Activated CD4-positive, alpha-beta T cell treated with anti-CD3 and anti-CD28 coated beads, Interleukin-2, amount 10 ng/mL, durations not matched to agents 24 days and 14 days (primary cell): ENCODE data around the gene SLC26A8. TPM values are rescaled to one million over a fixed set of nuclear protein-coding genes. Genes with fewer than 3 reads are reported as not detected.
"Not testable (repeated sequence)": the region's sequence is repeated elsewhere in the genome, so short reads cannot be mapped to it uniquely, and the experiment has no call there.

Experiments used
- DNase-seq: peaks from one replicate; pipeline ENCODE4 v3.0.0; 2022
- H3K27ac Mint-ChIP-seq: one replicate; pipeline ENCODE4 v1.8.0; 2022; ENCODE audit warnings: mild to moderate bottlenecking, mixed read lengths
- H3K27me3 Mint-ChIP-seq: one replicate; pipeline ENCODE4 v1.8.0; 2022; ENCODE audit warnings: mixed read lengths
- H3K36me3 Mint-ChIP-seq: one replicate; pipeline ENCODE4 v1.8.0; 2022; ENCODE audit warnings: low read depth, mild to moderate bottlenecking, mixed read lengths
- H3K4me1 Mint-ChIP-seq: one replicate; pipeline ENCODE4 v1.8.0; 2021; ENCODE audit warnings: mixed read lengths
- H3K4me3 Mint-ChIP-seq: one replicate; pipeline ENCODE4 v1.8.0; 2022; ENCODE audit warnings: mild to moderate bottlenecking, moderate library complexity, mixed read lengths
- H3K9me3 Mint-ChIP-seq: one replicate; pipeline ENCODE4 v1.8.0; 2021; ENCODE audit warnings: mixed read lengths
- intact Hi-C: fragments of 100-400 bp; cut with micrococcal nuclease; formaldehyde crosslinking; loops from one replicate; pipeline ENCODE4 v1.15.1; 2023
- total RNA-seq: library from RNA; stranded (reverse); gene quantifications from 2 replicates; pipeline ENCODE4 v1.2.3, GENCODE V29; 2022

Gene SLC26A8
- total RNA-seq, 1 donor from 2014 or later, result not detected

DNA sequence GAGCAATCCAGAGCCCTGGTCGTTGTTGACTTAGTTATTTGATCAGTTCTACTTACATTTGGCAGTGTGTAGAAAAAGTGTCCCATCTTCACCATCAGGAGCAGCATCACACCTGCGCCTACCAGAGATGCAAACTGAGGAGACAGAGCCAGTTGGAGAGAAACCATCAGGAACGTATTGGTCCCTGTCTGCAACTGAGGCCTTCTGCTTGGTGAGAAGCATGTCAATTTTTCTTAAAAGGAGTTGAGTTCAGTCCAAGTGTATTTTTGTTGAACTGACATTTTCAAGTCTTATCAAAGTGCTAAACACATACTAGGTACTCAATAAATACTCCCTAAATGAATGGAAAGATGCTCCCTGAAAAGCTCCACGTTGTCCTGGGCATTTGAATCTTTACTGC is 55.6 kb downstream of the SLC26A8 start:
- no peaks in the 10 kb centered on the region for H3K36me3 Mint-ChIP-seq
- no peak for DNase-seq
- peaks cover 8% of the 10 kb centered on the region for H3K4me1 Mint-ChIP-seq
- H3K27me3 Mint-ChIP-seq, result peaks cover 4% of the 10 kb centered on the region
- H3K27ac Mint-ChIP-seq, result no peak overlapping the region
- H3K4me3 Mint-ChIP-seq, result no peak overlapping the region
- intact Hi-C loops, result no loop called here
- H3K9me3 Mint-ChIP-seq, result no peaks in the 10 kb centered on the region

- H3K27ac Mint-ChIP-seq, result no peak overlapping the region
- H3K4me3 Mint-ChIP-seq, result no peak overlapping the region
- peaks cover 4% of the 10 kb centered on the region for H3K4me1 Mint-ChIP-seq
- peaks cover 8% of the 10 kb centered on the region for H3K27me3 Mint-ChIP-seq
- intact Hi-C loops, result no loop called here
- H3K9me3 Mint-ChIP-seq, result no peaks in the 10 kb centered on the region
- no peak for DNase-seq
- H3K36me3 Mint-ChIP-seq, result no peaks in the 10 kb centered on the region
Observed at GRCh38 chr6:35967076-35967774, 57.2 kb downstream of the SLC26A8 start.

DNA sequence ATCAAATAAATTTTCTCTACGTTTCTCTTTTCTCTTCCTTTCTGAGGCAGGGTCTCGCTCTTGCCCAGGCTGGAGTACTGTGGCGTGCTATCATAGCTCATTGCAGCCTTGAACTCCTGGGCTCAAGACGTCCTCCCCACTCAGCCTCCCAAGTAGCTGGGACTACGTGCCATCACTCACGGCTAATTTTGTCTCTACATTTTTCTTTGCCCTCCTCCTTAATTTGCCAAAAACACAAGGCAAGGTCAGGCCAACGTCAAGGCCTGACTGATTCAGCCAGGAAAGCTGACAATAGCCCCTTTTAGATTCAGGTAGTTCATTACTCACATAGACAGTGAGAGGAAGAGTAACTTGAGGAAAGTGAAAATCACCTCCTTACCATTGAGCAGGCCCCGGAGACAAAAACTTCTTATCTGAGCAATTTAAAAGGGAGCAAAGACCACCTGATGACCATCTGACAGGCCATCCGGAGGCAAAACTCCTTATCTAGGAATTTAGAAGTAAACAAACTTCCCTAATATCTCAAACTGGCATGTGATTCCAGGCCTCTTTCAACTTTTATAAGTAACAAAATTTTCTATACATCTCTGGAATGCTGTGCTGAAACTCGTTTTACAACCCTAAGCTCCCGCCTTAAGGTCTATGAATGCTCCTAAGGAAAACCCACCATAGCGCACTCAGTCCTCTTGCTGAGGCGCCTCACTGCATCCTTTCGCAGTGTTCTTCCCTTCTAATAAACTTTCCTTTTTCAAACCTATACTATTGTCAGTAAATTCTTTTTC is 61.5 kb downstream of the SLC26A8 start:
- intact Hi-C loops, result no loop called here
- Mint-ChIP-seq H3K4me1 (no peaks in the 10 kb centered on the region), H3K4me3 (no peak overlapping the region), H3K27ac (no peak overlapping the region), H3K36me3 (no peaks in the 10 kb centered on the region), H3K27me3 (peaks cover 33% of the 10 kb centered on the region), H3K9me3 (no peaks in the 10 kb centered on the region)
- DNase-seq, result no peak

DNA sequence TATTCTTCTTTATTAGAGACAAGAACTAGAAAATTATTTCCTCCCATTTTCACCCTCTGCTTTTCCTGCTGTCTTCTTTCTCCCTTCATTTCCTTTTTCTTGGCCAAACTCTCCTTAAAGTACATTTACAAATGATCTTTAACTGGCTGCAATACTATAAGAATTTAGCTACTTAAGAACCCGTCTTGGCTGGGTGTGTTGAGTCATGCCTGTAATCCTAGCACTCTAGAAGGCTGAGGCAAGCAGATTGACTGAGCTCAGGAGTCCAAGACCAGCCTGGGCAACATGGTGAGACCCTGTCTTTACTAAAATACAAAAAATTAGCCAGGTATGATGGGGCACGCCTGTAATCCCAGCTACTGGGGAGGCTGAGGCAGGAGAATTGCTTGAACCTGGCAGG is 64.3 kb downstream of the SLC26A8 start:
- no peaks in the 10 kb centered on the region for H3K9me3 Mint-ChIP-seq

GRCh38 chr6:35955970-35956369 is 68.5 kb downstream of the SLC26A8 start:
- intact Hi-C loops, result no loop called here
- no peaks in the 10 kb centered on the region for H3K9me3 Mint-ChIP-seq
- DNase-seq, result no peak

More for the DNA sequence above, 64.3 kb downstream of the SLC26A8 start:
- peaks cover 33% of the 10 kb centered on the region for H3K27me3 Mint-ChIP-seq
- no peaks in the 10 kb centered on the region for H3K4me1 Mint-ChIP-seq
- no peaks in the 10 kb centered on the region for H3K36me3 Mint-ChIP-seq
- DNase-seq, result no peak
- intact Hi-C loops, result no loop called here
- H3K27ac Mint-ChIP-seq, result no peak overlapping the region
- H3K4me3 Mint-ChIP-seq, result no peak overlapping the region

DNA sequence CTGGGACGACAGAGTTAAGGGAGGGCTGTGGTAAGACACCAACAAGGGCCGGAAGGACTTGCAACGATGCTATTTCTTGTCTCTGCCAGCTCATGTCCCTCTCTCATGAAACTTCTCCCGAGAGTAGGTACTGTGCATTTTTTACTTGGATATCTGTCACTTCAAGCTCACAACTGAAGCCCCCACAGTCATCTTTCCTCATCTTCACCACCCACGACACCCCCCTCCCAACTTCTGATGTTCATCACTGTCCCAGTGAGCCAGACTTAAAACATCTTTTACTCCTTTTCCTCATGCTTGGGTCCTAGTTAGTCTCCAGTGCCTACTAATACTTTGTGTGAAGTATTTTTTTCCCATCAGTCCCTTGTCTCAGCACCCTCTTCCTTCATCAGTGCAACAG is 68.9 kb downstream of the SLC26A8 start:
- Mint-ChIP-seq H3K27me3 (peaks cover 19% of the 10 kb centered on the region), H3K9me3 (no peaks in the 10 kb centered on the region), H3K4me1 (peaks cover 8% of the 10 kb centered on the region), H3K36me3 (no peaks in the 10 kb centered on the region), H3K4me3 (no peak overlapping the region), H3K27ac (no peak overlapping the region)
- DNase-seq, result no peak
- intact Hi-C loops, result no loop called here

More at GRCh38 chr6:35955970-35956369, 68.5 kb downstream of the SLC26A8 start:
- peaks cover 22% of the 10 kb centered on the region for H3K27me3 Mint-ChIP-seq
- H3K4me1 Mint-ChIP-seq, result peaks cover 8% of the 10 kb centered on the region
- H3K27ac Mint-ChIP-seq, result no peak overlapping the region
- H3K4me3 Mint-ChIP-seq, result no peak overlapping the region
- H3K36me3 Mint-ChIP-seq, result no peaks in the 10 kb centered on the region

- intact Hi-C loops, result no loop called here
- Mint-ChIP-seq H3K27ac (no peak overlapping the region), H3K36me3 (no peaks in the 10 kb centered on the region), H3K4me1 (peaks cover 8% of the 10 kb centered on the region), H3K27me3 (peaks cover 16% of the 10 kb centered on the region), H3K4me3 (no peak overlapping the region), H3K9me3 (no peaks in the 10 kb centered on the region)
- no peak for DNase-seq
Observed at GRCh38 chr6:35955071-35955470, 69.4 kb downstream of the SLC26A8 start.

DNA sequence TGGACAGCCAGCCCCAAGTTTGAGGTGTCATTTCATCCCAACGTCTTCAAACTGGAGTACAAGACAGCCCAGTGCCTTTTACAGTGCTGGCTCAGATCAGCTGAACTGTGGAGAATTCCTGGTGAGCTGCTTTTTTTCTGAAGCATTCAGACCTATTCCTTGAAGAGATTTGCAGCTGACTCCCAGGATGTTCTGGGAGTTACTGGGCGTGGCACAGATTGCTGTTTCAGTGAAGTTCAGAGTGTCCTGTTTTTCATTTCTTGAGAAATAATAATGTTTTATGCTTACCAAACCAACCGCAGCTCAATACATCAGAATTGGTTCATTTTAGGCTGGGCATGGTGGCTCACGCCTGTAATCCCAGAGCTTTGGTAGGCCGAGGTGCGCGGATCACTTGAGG is 70.1 kb downstream of the SLC26A8 start:
- H3K4me3 Mint-ChIP-seq, result no peak overlapping the region
- H3K27ac Mint-ChIP-seq, result no peak overlapping the region
- H3K4me1 Mint-ChIP-seq, result peaks cover 8% of the 10 kb centered on the region
- H3K27me3 Mint-ChIP-seq, result peaks cover 12% of the 10 kb centered on the region
- H3K9me3 Mint-ChIP-seq, result no peaks in the 10 kb centered on the region
- no peak for DNase-seq
- intact Hi-C loops, result no loop called here
- H3K36me3 Mint-ChIP-seq, result no peaks in the 10 kb centered on the region

GRCh38 chr6:35948725-35949124 is 75.7 kb downstream of the SLC26A8 start:
- H3K4me3 Mint-ChIP-seq, result no peak overlapping the region
- H3K27ac Mint-ChIP-seq, result no peak overlapping the region
- no peaks in the 10 kb centered on the region for H3K27me3 Mint-ChIP-seq
- intact Hi-C loops, result no loop called here
- H3K36me3 Mint-ChIP-seq, result no peaks in the 10 kb centered on the region
- no peaks in the 10 kb centered on the region for H3K9me3 Mint-ChIP-seq
- H3K4me1 Mint-ChIP-seq, result peaks cover 8% of the 10 kb centered on the region
- DNase-seq, result no peak

GRCh38 chr6:35945650-35946025 is 78.8 kb downstream of the SLC26A8 start:
- no peak for DNase-seq
- intact Hi-C loops, result no loop called here
- Mint-ChIP-seq H3K27ac (no peak overlapping the region), H3K36me3 (no peaks in the 10 kb centered on the region), H3K9me3 (peaks cover 9% of the 10 kb centered on the region), H3K27me3 (peaks cover 4% of the 10 kb centered on the region), H3K4me3 (no peak overlapping the region), H3K4me1 (no peaks in the 10 kb centered on the region)

- H3K4me1 Mint-ChIP-seq, result no peaks in the 10 kb centered on the region
- peaks cover 4% of the 10 kb centered on the region for H3K27me3 Mint-ChIP-seq
- H3K4me3 Mint-ChIP-seq, result no peak overlapping the region
- DNase-seq, result no peak
- intact Hi-C loops, result no loop called here
- no peaks in the 10 kb centered on the region for H3K36me3 Mint-ChIP-seq
- H3K9me3 Mint-ChIP-seq, result peaks cover 18% of the 10 kb centered on the region
- no peak overlapping the region for H3K27ac Mint-ChIP-seq
Observed at GRCh38 chr6:35943390-35943789, 81.1 kb downstream of the SLC26A8 start.

- intact Hi-C loops, result no loop called here
- no peaks in the 10 kb centered on the region for H3K4me1 Mint-ChIP-seq
- H3K4me3 Mint-ChIP-seq, result no peak overlapping the region
- DNase-seq, result no peak
- no peaks in the 10 kb centered on the region for H3K36me3 Mint-ChIP-seq
- H3K27ac Mint-ChIP-seq, result no peak overlapping the region
- peaks cover 21% of the 10 kb centered on the region for H3K9me3 Mint-ChIP-seq
- peaks cover 6% of the 10 kb centered on the region for H3K27me3 Mint-ChIP-seq
Observed at GRCh38 chr6:35942355-35942754, 82.1 kb downstream of the SLC26A8 start.

DNA sequence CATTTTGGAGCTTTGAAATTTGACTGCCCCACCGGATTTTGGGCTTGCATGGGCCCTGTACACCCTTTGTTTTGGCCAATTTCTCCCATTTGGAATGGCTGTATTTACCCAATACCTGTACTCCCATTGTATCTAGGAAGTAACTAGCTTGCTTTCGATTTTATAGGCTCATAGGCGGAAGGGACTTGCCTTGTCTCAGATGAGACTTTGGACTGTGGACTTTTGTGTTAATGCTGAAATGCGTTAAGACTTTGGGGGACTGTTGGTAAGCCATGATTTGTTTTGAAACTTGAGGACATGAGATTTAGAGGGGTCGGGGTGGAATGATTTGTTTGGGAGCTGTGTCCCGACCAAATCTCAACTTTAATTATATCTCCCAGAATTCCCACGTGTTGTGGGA is 83.3 kb downstream of the SLC26A8 start:
- peaks cover 24% of the 10 kb centered on the region for H3K9me3 Mint-ChIP-seq
- H3K36me3 Mint-ChIP-seq, H3K4me1 Mint-ChIP-seq, H3K27ac Mint-ChIP-seq, H3K27me3 Mint-ChIP-seq, H3K4me3 Mint-ChIP-seq, DNase-seq, intact Hi-C loops: not testable (repeated sequence)

DNA sequence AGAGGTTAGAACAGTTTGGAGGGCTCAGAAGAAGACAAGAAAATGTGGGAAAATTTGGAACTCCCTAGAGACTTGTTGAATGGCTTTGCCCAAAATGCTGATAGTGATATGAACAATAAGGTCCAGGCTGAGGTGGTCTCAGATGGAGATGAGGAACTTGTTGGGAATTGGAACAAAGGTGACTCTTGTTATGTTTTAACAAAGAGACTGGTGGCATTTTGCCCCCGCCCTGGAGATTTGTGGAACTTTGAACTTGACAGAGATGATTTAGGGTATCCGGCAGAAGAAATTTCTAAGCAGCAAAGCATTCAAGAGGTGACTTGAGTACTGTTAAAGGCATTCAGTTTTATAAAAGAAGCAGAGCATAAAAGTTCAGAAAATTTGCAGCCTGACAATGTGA is 84.4 kb downstream of the SLC26A8 start:
- H3K4me1 Mint-ChIP-seq, H3K27ac Mint-ChIP-seq, H3K36me3 Mint-ChIP-seq, intact Hi-C loops, H3K4me3 Mint-ChIP-seq, DNase-seq: not testable (repeated sequence)
- peaks cover 17% of the 10 kb centered on the region for H3K27me3 Mint-ChIP-seq
- H3K9me3 Mint-ChIP-seq, result peaks cover 24% of the 10 kb centered on the region
